ENCODE measurements around the gene ANKRD11. TPM values are rescaled to one million over a fixed set of nuclear protein-coding genes. Genes with fewer than 3 reads are reported as not detected.
A peak's percentile ranks its signal among the peaks of the same experiment; 100 is the strongest.
"Not testable (repeated sequence)": the region's sequence is repeated elsewhere in the genome, so short reads cannot be mapped to it uniquely, and the experiment has no call there.

The ANKRD11 gene
- total RNA-seq, 2 donors from 2014 or later, result 197 to 251 TPM

- Mint-ChIP-seq H3K27ac (peak overlapping the region; percentile 61), H3K4me3 (no peak overlapping the region)
These were observed 228.4 kb downstream of the ANKRD11 start for GRCh38 chr16:89261691-89262563.

GRCh38 chr16:89259901-89260300 lies 230.5 kb downstream of the ANKRD11 start:
- H3K27me3 Mint-ChIP-seq, result peaks cover 23% of the 10 kb centered on the region
- H3K4me3 Mint-ChIP-seq; DNase-seq; H3K9me3 ChIP-seq (ENCODE audit: control insufficient read depth, low read length, poor library complexity, severe bottlenecking); H3K27ac Mint-ChIP-seq; ATAC-seq; H3K36me3 Mint-ChIP-seq (ENCODE audit: low read depth): not testable (repeated sequence)
- peaks cover 22% of the 10 kb centered on the region for H3K4me1 Mint-ChIP-seq

More at GRCh38 chr16:89261691-89262563, 228.4 kb downstream of the ANKRD11 start:
- H3K36me3 Mint-ChIP-seq (ENCODE audit: low read depth), result no peaks in the 10 kb centered on the region
- H3K4me1 Mint-ChIP-seq, result peaks cover 17% of the 10 kb centered on the region
- H3K27me3 Mint-ChIP-seq, result peaks cover 18% of the 10 kb centered on the region
- DNase-seq (no peak), ATAC-seq (no peak)
- H3K9me3 ChIP-seq (ENCODE audit: control insufficient read depth, low read length, poor library complexity, severe bottlenecking), result no peaks in the 10 kb centered on the region

DNA sequence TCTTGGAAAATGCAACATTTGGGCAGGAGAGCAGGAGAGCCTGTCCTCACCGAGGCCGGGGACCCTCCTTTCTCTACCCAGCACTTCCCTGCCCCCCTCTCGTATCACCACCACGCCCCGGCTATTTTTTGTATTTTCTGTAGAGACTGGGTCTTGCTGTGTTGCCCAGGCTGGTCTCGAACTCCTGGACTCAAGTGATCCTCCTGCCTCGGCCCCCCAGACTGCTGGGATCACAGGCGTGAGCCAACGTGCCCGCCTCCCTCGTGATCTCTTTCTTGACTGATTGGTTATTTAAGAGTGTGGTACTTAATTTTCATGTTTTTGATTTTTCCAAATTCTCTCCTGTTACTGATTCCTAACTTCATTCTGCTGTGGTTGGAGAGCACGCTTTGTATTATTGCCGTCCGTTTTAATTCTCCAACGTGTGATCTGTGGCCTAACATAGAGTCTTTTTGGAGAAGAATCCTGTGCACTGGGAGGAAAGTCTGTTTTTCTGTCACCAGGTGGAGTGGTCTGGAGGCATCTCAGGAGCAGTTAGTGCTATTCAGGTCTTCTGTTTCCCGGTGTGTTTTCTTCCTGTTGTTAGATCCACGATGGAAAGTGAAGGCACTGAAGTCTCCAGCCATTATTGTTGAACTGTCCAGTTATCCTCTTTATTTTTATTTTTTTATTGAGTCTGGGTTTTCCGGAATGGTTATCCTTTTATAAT lies 232.4 kb downstream of the ANKRD11 start:
- no peaks in the 10 kb centered on the region for H3K36me3 Mint-ChIP-seq (ENCODE audit: low read depth)

DNA sequence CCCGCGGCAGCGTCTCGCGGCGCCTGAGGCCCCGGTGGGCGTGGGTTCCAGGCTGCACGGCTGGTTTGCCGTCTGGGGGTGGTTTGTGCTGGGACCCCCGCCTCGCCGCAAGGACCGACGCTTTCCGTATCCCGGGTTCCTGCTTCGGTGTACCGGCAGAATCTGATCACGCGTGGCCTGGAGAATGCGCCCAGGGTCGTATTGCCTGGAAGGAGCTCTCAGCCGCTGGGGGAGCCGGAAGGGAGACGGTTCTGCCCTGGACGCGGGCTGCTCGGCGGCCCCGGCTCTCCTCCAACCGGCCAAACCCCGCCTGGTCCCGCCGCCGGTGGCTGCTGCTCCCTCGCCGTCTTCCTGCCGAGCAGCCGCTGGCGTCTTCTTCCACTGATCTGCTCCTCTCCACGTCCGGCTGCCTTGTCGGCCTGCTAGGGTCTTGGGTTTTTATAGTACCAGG lies 233.1 kb downstream of the ANKRD11 start:
- Mint-ChIP-seq H3K36me3 (ENCODE audit: low read depth) (no peaks in the 10 kb centered on the region), H3K27ac (peak overlapping the region; percentile 61), H3K27me3 (peaks cover 23% of the 10 kb centered on the region), H3K4me1 (peaks cover 22% of the 10 kb centered on the region), H3K4me3 (peak overlapping the region; percentile 89)
- H3K9me3 ChIP-seq (ENCODE audit: control insufficient read depth, low read length, poor library complexity, severe bottlenecking), result no peaks in the 10 kb centered on the region
- no peak for DNase-seq
- peak; percentile 10 for ATAC-seq

More for the DNA sequence above, 232.4 kb downstream of the ANKRD11 start:
- peak overlapping the region; percentile 61 for H3K27ac Mint-ChIP-seq
- DNase-seq (no peak), ATAC-seq (no peak)
- H3K4me1 Mint-ChIP-seq, result peaks cover 22% of the 10 kb centered on the region
- no peaks in the 10 kb centered on the region for H3K9me3 ChIP-seq (ENCODE audit: control insufficient read depth, low read length, poor library complexity, severe bottlenecking)
- peak overlapping the region; percentile 89 for H3K4me3 Mint-ChIP-seq
- H3K27me3 Mint-ChIP-seq, result peaks cover 23% of the 10 kb centered on the region

DNA sequence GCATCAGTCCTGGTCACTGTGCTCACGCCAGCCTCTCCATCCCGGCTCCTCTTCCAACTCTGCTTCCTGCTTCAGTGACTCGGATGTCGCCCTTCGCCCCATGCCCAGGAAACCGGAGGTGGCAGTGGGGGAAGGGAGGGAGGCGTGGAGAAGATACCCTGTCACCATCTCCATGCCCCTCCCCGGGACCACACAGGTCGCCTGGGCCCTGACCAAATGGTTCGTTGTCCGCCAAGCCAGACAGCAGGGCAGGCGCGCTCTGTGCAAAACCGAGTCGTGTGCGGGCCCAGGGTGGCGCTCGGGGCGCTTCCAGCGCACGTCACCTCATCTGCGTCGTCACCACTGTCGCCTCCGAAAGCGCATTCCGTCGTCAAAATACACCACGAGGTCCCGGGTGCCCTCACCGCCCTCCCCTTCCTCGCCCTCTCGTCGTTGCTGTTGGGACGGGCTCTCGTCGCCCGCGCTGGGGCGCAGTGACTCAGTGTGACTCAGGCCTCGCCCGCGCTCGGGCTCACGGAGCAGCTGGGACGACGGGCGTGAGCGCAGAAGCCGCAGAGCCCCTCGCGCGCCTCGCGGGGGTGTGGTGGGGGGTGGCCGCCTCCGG lies 233.6 kb downstream of the ANKRD11 start:
- no peaks in the 10 kb centered on the region for H3K9me3 ChIP-seq (ENCODE audit: control insufficient read depth, low read length, poor library complexity, severe bottlenecking)
- Mint-ChIP-seq H3K4me3 (peak overlapping the region; percentile 89), H3K27me3 (peaks cover 23% of the 10 kb centered on the region), H3K36me3 (ENCODE audit: low read depth) (no peaks in the 10 kb centered on the region), H3K4me1 (peaks cover 19% of the 10 kb centered on the region), H3K27ac (peak overlapping the region; percentile 63)
- ATAC-seq (peak; percentile 96), DNase-seq (peak; percentile 60 to 74 (median 61))

GRCh38 chr16:89253548-89254287 lies 236.6 kb downstream of the ANKRD11 start:
- Mint-ChIP-seq H3K36me3 (ENCODE audit: low read depth) (no peaks in the 10 kb centered on the region), H3K27me3 (peaks cover 15% of the 10 kb centered on the region), H3K27ac (no peak overlapping the region), H3K4me3 (no peak overlapping the region), H3K4me1 (peaks cover 16% of the 10 kb centered on the region)
- DNase-seq (no peak), ATAC-seq (no peak)
- H3K9me3 ChIP-seq (ENCODE audit: control insufficient read depth, low read length, poor library complexity, severe bottlenecking), result no peaks in the 10 kb centered on the region

DNA sequence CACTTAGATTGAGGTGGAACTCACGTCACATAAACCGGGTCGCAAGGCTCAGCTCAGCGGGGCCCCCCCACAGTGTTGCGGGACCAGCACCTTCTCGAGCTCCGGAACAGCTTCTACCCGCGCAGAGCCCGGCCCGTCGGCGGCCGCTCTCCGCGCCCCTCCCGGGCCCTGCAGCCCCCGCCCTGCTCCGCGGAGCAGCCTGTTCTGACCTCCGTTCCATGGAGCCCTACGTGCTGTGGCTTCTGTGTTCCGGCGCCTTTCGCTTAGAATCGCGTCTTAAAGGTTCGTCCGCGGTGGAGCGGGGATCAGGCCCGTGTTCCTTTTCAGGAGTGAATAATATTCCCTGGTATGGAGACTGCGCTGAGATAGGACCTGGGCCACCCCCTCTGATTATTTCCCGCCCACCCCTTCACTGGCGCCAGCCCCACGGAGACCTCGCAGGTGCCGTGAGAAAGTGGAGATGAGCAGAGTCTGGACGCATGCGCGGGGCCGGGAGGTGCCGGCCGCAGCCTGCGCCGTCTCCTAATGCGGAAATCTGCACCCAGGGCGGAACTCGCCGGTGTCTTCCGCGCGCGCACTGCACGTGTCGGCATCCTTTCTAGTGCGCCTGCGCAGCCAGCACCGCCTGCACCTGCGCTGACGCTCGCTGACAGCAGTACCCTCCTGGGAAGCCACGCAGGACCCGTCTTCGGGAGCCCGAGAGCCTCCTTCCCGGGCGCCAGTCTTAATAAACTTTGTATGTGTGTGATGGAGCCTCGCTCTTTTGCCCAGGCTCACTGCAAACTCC lies 242.0 kb downstream of the ANKRD11 start:
- H3K4me1 Mint-ChIP-seq, result no peaks in the 10 kb centered on the region
- no peak overlapping the region for H3K27ac Mint-ChIP-seq
- H3K4me3 Mint-ChIP-seq, result peak overlapping the region; percentile 80
- H3K27me3 Mint-ChIP-seq, result no peaks in the 10 kb centered on the region
- H3K36me3 Mint-ChIP-seq (ENCODE audit: low read depth), result no peaks in the 10 kb centered on the region
- DNase-seq, result no peak
- H3K9me3 ChIP-seq (ENCODE audit: control insufficient read depth, low read length, poor library complexity, severe bottlenecking), result no peaks in the 10 kb centered on the region
- ATAC-seq, result no peak

DNA sequence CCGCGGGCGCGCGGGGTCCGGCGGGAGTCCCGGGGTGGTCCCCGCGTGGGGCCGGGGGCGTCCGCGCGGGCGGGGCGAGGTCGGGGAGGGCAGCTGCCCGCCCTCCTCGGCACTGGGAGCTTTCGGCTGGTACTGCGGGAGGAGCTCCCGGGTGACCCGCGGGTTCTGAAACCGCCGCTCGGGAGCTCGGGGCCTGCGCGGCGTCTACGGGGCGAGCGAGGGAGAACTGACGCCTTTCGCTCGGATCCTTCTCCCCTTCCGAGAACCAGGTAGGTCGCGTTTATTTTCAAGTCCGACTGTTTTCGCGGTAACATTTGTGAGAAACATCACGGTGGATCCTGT lies 242.7 kb downstream of the ANKRD11 start:
- not testable (repeated sequence) for DNase-seq; H3K36me3 Mint-ChIP-seq (ENCODE audit: low read depth); H3K4me1 Mint-ChIP-seq; H3K27ac Mint-ChIP-seq; H3K9me3 ChIP-seq (ENCODE audit: control insufficient read depth, low read length, poor library complexity, severe bottlenecking); ATAC-seq; H3K27me3 Mint-ChIP-seq
- H3K4me3 Mint-ChIP-seq, result peak overlapping the region; percentile 80

DNA sequence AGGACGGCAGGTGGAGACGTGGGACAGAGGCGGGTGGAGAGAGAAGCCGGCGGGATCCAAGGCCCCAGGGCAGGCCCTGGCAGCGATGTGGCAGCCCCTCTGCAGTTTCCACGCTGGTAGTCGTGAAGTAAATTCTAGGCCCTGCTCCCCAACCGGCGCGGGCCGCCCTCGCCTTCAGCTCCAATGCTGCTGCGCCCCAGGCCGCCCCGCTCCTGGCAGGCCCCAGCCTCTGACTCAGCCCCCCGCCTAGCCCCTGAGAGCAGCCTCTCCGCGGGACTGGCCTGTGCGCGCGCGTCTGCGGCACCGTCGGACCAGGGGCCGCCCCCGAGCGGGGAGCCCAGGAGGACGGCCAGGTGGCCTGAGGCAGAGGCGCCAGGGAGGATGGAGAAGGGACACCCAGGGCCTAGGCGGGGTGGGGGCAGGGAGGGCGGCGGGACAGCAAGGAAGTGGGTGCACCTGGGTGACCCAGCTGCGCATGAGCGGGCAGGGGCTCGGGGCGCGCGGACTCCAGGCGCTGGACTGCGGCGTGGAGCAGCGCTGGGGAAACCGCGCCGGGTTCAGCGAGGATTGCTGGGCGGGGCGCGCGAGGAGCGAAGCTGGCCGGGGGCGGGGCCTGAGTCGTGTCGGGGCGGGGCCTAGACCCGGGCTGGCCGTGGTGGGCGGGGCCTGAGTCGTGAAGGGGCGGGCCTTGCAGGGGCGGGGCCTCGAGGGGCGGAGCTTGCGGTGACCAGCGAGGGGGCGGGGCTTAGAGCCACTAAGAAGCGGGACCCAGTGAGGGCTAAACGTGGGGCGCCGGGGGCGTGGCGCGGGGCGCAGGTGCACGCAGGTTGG lies 243.2 kb downstream of the ANKRD11 start:
- H3K36me3 Mint-ChIP-seq (ENCODE audit: low read depth), result no peaks in the 10 kb centered on the region
- peak overlapping the region; percentile 80 for H3K4me3 Mint-ChIP-seq
- H3K4me1 Mint-ChIP-seq, result no peaks in the 10 kb centered on the region
- H3K9me3 ChIP-seq (ENCODE audit: control insufficient read depth, low read length, poor library complexity, severe bottlenecking), result no peaks in the 10 kb centered on the region
- H3K27ac Mint-ChIP-seq, result no peak overlapping the region
- no peaks in the 10 kb centered on the region for H3K27me3 Mint-ChIP-seq
- DNase-seq (peak; percentile 94 to 98 (median 96)), ATAC-seq (peak; percentile 94)

DNA sequence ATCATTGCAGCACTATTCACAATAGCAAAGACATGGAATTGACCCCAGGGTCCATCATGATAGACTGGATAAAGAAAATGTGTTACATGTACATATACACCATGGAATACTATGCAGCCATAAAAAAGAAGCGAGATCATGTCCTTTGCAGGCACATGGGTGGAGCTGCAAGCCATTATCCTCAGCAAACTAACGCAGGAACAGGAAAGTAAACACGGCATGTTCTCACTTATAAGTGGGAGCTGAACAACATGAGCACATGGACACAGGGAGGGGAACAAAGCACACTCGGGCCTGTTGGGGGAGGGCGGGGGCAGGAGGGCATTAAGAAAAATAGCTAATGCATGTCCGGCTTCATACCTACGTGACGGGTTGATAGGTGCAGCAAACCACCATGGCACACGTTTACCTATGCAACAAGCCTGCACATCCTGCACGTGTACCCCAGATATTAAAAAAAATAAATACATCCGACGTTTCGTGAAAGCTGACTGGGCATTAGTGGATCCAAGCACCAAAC lies 243.9 kb downstream of the ANKRD11 start:
- H3K9me3 ChIP-seq (ENCODE audit: control insufficient read depth, low read length, poor library complexity, severe bottlenecking), result no peaks in the 10 kb centered on the region
- ATAC-seq (no peak), DNase-seq (no peak)
- peaks cover 4% of the 10 kb centered on the region for H3K4me1 Mint-ChIP-seq
- no peaks in the 10 kb centered on the region for H3K36me3 Mint-ChIP-seq (ENCODE audit: low read depth)
- peak overlapping the region; percentile 72 for H3K4me3 Mint-ChIP-seq
- no peak overlapping the region for H3K27ac Mint-ChIP-seq
- H3K27me3 Mint-ChIP-seq, result no peaks in the 10 kb centered on the region

- ATAC-seq, result no peak
- H3K4me3 Mint-ChIP-seq, result no peak overlapping the region
- H3K36me3 Mint-ChIP-seq (ENCODE audit: low read depth), result no peaks in the 10 kb centered on the region
- H3K27ac Mint-ChIP-seq, result no peak overlapping the region
- no peaks in the 10 kb centered on the region for H3K9me3 ChIP-seq (ENCODE audit: control insufficient read depth, low read length, poor library complexity, severe bottlenecking)
- peaks cover 9% of the 10 kb centered on the region for H3K4me1 Mint-ChIP-seq
- no peak for DNase-seq
- H3K27me3 Mint-ChIP-seq, result no peaks in the 10 kb centered on the region
These were observed 245.6 kb downstream of the ANKRD11 start for GRCh38 chr16:89244754-89245153.
